GM23338 (cell line): ENCODE data around the gene TECPR2. TPM values are rescaled to one million over a fixed set of nuclear protein-coding genes. Genes with fewer than 3 reads are reported as not detected.

ENCODE experiments used
- ATAC-seq: fragments of 200-7000 bp; cut with Tn5 transposase; 3 replicates; pipeline ENCODE4 v1.9.1; 2020
- DNase-seq: peaks from one replicate; pipeline ENCODE4 v3.0.0-alpha.2; 2015; ENCODE audit warnings: low spot score
- H2AFZ ChIP-seq: fragments of 200-600 bp; sonication (generic); 2 replicates; pipeline ENCODE4 v1.8.0; 2016; ENCODE audit warnings: antibody characterized with exemption, mild to moderate bottlenecking, moderate library complexity
- H3F3A ChIP-seq: fragments of 200-600 bp; sonication (generic); replicated peaks from 2 replicates; pipeline ENCODE4 v1.8.0; 2017; ENCODE audit warnings: antibody characterized with exemption, mixed run types, low read depth
- H3K27ac ChIP-seq: fragments of 200-600 bp; sonication (generic); 2 replicates; pipeline ENCODE4 v1.6.1; 2016; ENCODE audit warnings: low read depth
- H3K27me3 ChIP-seq: fragments of 200-600 bp; sonication (generic); 2 replicates; pipeline ENCODE4 v1.8.0; 2016; ENCODE audit warnings: mild to moderate bottlenecking, mixed run types, moderate library complexity; ENCODE audit not compliant: insufficient read depth
- H3K36me3 ChIP-seq: fragments of 200-600 bp; sonication (generic); 2 replicates; pipeline ENCODE4 v1.8.0; 2016; ENCODE audit warnings: mild to moderate bottlenecking; ENCODE audit not compliant: insufficient read depth
- H3K4me1 ChIP-seq: fragments of 200-600 bp; sonication (generic); 2 replicates; pipeline ENCODE4 v1.8.0; 2016; ENCODE audit warnings: mild to moderate bottlenecking, moderate library complexity; ENCODE audit not compliant: insufficient read depth
- H3K4me2 ChIP-seq: fragments of 200-600 bp; sonication (generic); 2 replicates; pipeline ENCODE4 v1.7.1; 2017; ENCODE audit warnings: mixed run types
- H3K4me3 ChIP-seq: fragments of 200-600 bp; sonication (generic); 2 replicates; pipeline ENCODE4 v1.6.1; 2016; ENCODE audit warnings: mixed run types
- H3K79me2 ChIP-seq: fragments of 200-600 bp; sonication (generic); replicated peaks from 2 replicates; pipeline ENCODE4 v1.8.0; 2017; ENCODE audit warnings: mild to moderate bottlenecking; ENCODE audit not compliant: insufficient read depth
- H3K9me2 ChIP-seq: fragments of 200-600 bp; sonication (generic); 2 replicates; pipeline ENCODE4 v1.8.0; 2017; ENCODE audit not compliant: insufficient read depth
- H4K20me1 ChIP-seq: fragments of 200-600 bp; sonication (generic); replicated peaks from 2 replicates; pipeline ENCODE4 v1.8.0; 2017; ENCODE audit warnings: mild to moderate bottlenecking; ENCODE audit not compliant: insufficient read depth
- H3K27ac Mint-ChIP-seq: 2 replicates; pipeline ENCODE4 v1.8.0; 2020; ENCODE audit warnings: inconsistent platforms, mild to moderate bottlenecking, moderate library complexity, mixed read lengths
- H3K27me3 Mint-ChIP-seq: 3 replicates; pipeline ENCODE4 v1.8.0; 2022; ENCODE audit warnings: low read depth, mild to moderate bottlenecking, moderate library complexity, mixed read lengths, inconsistent platforms; ENCODE audit not compliant: insufficient read depth, poor library complexity
- H3K36me3 Mint-ChIP-seq: 3 replicates; pipeline ENCODE4 v1.8.0; 2021; ENCODE audit warnings: low read depth, mild to moderate bottlenecking, inconsistent platforms, moderate library complexity, mixed read lengths
- H3K4me1 Mint-ChIP-seq: 3 replicates; pipeline ENCODE4 v1.8.0; 2020; ENCODE audit warnings: mild to moderate bottlenecking, inconsistent platforms, mixed read lengths
- H3K4me3 Mint-ChIP-seq: 3 replicates; pipeline ENCODE4 v1.8.0; 2021; ENCODE audit warnings: moderate library complexity, mild to moderate bottlenecking, inconsistent platforms, mixed read lengths
- H3K9me3 Mint-ChIP-seq: 3 replicates; pipeline ENCODE4 v1.8.0; 2020; ENCODE audit warnings: moderate library complexity, mild to moderate bottlenecking, inconsistent platforms, mixed read lengths
- ETS1 ChIP-seq: IDR thresholded peaks from 2 replicates; pipeline ENCODE4 v1.6.1; 2016; ENCODE audit warnings: antibody characterized with exemption
- EZH2 ChIP-seq: fragments of 200-600 bp; sonication (generic); IDR thresholded peaks from one replicate; pipeline ENCODE4 v1.8.0; 2017; ENCODE audit warnings: antibody characterized with exemption, mild to moderate bottlenecking, low read depth; ENCODE audit not compliant: unreplicated experiment
- EZH2phosphoT487 ChIP-seq: fragments of 200-600 bp; sonication (generic); IDR thresholded peaks from one replicate; pipeline ENCODE4 v1.8.1; 2018; ENCODE audit warnings: antibody characterized with exemption; ENCODE audit not compliant: unreplicated experiment
- JUNB ChIP-seq: IDR thresholded peaks from one replicate; pipeline ENCODE4 v1.6.1; 2016; ENCODE audit warnings: antibody characterized with exemption; ENCODE audit not compliant: unreplicated experiment
- NANOG ChIP-seq: IDR thresholded peaks from 2 replicates; pipeline ENCODE4 v1.6.1; 2016; ENCODE audit warnings: antibody characterized with exemption, borderline replicate concordance
- POLR2AphosphoS5 ChIP-seq: IDR thresholded peaks from 2 replicates; pipeline ENCODE4 v1.6.1; 2016; ENCODE audit warnings: antibody characterized with exemption, low read depth
- STAT1 ChIP-seq: IDR thresholded peaks from one replicate; pipeline ENCODE4 v1.6.1; 2016; ENCODE audit warnings: antibody characterized with exemption; ENCODE audit not compliant: unreplicated experiment
- ZNF114 ChIP-seq: fragments of 250-450 bp; sonication (Bioruptor Pico); IDR thresholded peaks from 2 replicates; pipeline ENCODE4 v1.5.0; 2020; ENCODE audit warnings: mild to moderate bottlenecking, moderate library complexity
- ZNF331 ChIP-seq: fragments of 250-450 bp; sonication (Bioruptor Pico); IDR thresholded peaks from 2 replicates; pipeline ENCODE4 v1.5.0; 2020; ENCODE audit warnings: low read depth, mild to moderate bottlenecking, moderate library complexity
- ZNF462 ChIP-seq: fragments of 250-450 bp; sonication (Bioruptor Pico); IDR thresholded peaks from 2 replicates; pipeline ENCODE4 v1.5.0; 2020; ENCODE audit warnings: mild to moderate bottlenecking, moderate library complexity
- polyA plus RNA-seq: library from polyadenylated mRNA; unstranded; fragments of >200 nt; fragmentation: Nextera tagmentation; extraction: Ambion mirVana; gene quantifications from 2 replicates; pipeline ENCODE4 v1.2.1, GENCODE V29; 2016
- total RNA-seq: library from RNA; depleted of rRNA; stranded (reverse); fragments of >200 nt; shearing (Covaris generic); gene quantifications from 2 replicates; pipeline ENCODE4 v1.2.3, GENCODE V29; 2014
- TF ChIP-seq, protein P1 (sequence below), 2 experiments: fragments of 200-600 bp in 1 of 2; sonication (generic) in 1 of 2; conservative IDR thresholded peaks; 2 replicates each; pipeline versions ENCODE4 v1.5.1 to v1.6.1; 2016 to 2017; ENCODE audit warnings: antibody characterized with exemption in 2 of 2, low read depth in 2 of 2, mild to moderate bottlenecking in 2 of 2, moderate library complexity in 1 of 2

TECPR2 gene
- total and polyA plus RNA-seq, 2 experiments from 2014 or later, result 4.8 to 20.5 TPM

DNA sequence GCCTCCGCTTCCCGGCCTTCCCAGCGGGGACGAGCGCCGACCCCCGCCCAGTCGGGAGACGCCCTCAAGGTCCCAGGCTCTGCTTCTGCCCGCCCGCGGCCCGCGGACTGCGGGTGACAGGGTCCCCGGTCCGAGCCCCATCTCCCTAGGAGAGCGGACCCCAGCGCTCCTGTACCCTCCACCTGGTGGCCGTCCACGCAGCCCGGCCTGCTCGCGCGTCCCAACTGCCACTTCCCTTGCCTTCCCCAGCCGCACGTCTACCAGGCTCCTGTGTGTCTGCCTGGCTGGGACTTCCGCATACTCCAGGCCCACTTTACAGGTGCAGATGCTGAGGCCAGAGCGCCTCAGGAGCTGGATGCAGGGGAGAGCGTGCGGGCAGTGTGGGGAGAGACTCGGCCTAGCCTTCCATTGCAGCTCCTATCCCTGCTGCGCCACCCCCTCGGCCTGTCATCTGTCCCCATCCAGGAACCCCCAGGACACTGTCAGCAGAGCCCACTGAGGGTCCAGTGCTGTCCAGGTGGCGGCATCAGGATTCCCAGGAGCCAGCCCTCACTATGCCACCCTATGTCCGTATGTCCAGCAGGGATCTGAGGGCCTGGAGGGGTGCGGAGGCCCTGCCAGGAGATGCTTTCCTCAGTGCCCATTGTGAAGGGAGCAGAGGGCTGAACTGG lies 154.8 kb downstream of the TECPR2 start:
- H3K4me3 ChIP-seq, result peak overlapping the region; percentile 77
- peak overlapping the region; percentile 85 for H3K4me2 ChIP-seq
- no peaks in the 10 kb centered on the region for H3K36me3 ChIP-seq
- H3K4me1 Mint-ChIP-seq, result no peaks in the 10 kb centered on the region
- no peaks in the 10 kb centered on the region; the same call in 2 of the 3 replicates for H3K9me3 Mint-ChIP-seq
- peak; percentile 48 for ATAC-seq
- no peak overlapping the region for H3K27ac Mint-ChIP-seq
- peaks cover 4% of the 10 kb centered on the region; the same call in 1 of the 2 replicates for H3K4me1 ChIP-seq
- H3K27ac ChIP-seq, result no peak overlapping the region
- peak; percentile 54 for DNase-seq
- H3K9me2 ChIP-seq, result no peaks in the 10 kb centered on the region
- H3K4me3 Mint-ChIP-seq, result peak overlapping the region; percentile 81
- peaks cover 20% of the 10 kb centered on the region for H3K27me3 Mint-ChIP-seq
- H3K36me3 Mint-ChIP-seq, result no peaks in the 10 kb centered on the region; the same call in 2 of the 3 replicates
- H4K20me1 ChIP-seq, result no peaks in the 10 kb centered on the region
- peaks cover 16% of the 10 kb centered on the region; the same call in 1 of the 2 replicates for H3F3A ChIP-seq
- TF ChIP-seq JUNB (no peak), POLR2AphosphoS5 (0 out of 2 replicates have a peak, but pooled peaks have one; percentile 12)
- H3K79me2 ChIP-seq, result no peaks in the 10 kb centered on the region
- peaks cover 19% of the 10 kb centered on the region for H3K27me3 ChIP-seq
- peak overlapping the region; percentile 89 for H2AFZ ChIP-seq

DNA sequence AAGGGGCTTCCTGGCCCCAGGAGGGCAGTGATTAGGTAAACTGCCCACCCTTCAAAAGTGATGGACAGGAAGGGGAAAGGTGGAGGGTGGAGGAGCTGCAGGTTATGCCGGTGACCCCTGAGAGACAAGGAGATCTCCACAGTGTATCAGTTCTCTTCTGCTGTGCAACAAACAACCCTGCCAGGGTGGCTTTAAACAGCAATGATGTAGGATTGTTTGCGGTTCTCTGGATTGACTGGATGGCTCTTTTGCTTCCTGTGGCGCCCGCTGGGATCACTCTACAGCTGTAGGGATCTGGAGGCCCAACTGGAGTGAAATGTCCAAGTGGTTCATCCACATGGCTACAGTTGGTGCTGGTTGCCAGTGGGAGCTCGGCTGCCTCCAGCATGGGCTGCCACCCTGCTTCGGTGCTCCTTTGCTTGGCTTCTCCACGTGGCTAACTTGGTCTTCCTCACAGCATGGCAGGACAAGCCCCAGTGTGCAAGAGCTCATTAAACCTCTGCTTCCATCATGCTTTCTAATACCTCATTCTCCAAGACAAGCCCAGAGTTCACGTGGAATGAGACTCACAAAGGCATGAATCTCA lies 155.4 kb downstream of the TECPR2 start:
- H3K9me3 Mint-ChIP-seq, result no peaks in the 10 kb centered on the region; the same call in 2 of the 3 replicates
- no peak overlapping the region for H3K27ac ChIP-seq
- H3K4me3 Mint-ChIP-seq, result peak overlapping the region; percentile 81
- H3K27me3 Mint-ChIP-seq, result peaks cover 19% of the 10 kb centered on the region
- no peaks in the 10 kb centered on the region for H3K79me2 ChIP-seq
- ATAC-seq (no peak), DNase-seq (no peak)
- H3K36me3 ChIP-seq, result no peaks in the 10 kb centered on the region
- no peaks in the 10 kb centered on the region for H4K20me1 ChIP-seq
- H3K4me1 ChIP-seq, result peaks cover 8% of the 10 kb centered on the region
- peaks cover 21% of the 10 kb centered on the region; the same call in 1 of the 2 replicates for H3F3A ChIP-seq
- peak overlapping the region; percentile 77; the same call in 1 of the 2 replicates for H3K4me3 ChIP-seq
- peaks cover 26% of the 10 kb centered on the region for H3K27me3 ChIP-seq
- H3K36me3 Mint-ChIP-seq, result no peaks in the 10 kb centered on the region; the same call in 2 of the 3 replicates
- no peak overlapping the region for H3K27ac Mint-ChIP-seq
- no peak overlapping the region for H3K4me2 ChIP-seq
- H2AFZ ChIP-seq, result 0 out of 2 replicates have a peak overlapping the region, but pooled peaks have one; percentile 38
- H3K4me1 Mint-ChIP-seq, result peaks cover 3% of the 10 kb centered on the region; the same call in 1 of the 3 replicates
- no peaks in the 10 kb centered on the region for H3K9me2 ChIP-seq
- TF ChIP-seq POLR2AphosphoS5 (no peak), ETS1 (no peak), EZH2 (no peak), JUNB (no peak), ZNF114 (CRISPR knock-in tag) (no peak), ZNF331 (no peak), ZNF462 (CRISPR knock-in tag) (no peak), NANOG (no peak), EZH2phosphoT487 (no peak), STAT1 (no peak)
- TF ChIP-seq, protein P1, sequence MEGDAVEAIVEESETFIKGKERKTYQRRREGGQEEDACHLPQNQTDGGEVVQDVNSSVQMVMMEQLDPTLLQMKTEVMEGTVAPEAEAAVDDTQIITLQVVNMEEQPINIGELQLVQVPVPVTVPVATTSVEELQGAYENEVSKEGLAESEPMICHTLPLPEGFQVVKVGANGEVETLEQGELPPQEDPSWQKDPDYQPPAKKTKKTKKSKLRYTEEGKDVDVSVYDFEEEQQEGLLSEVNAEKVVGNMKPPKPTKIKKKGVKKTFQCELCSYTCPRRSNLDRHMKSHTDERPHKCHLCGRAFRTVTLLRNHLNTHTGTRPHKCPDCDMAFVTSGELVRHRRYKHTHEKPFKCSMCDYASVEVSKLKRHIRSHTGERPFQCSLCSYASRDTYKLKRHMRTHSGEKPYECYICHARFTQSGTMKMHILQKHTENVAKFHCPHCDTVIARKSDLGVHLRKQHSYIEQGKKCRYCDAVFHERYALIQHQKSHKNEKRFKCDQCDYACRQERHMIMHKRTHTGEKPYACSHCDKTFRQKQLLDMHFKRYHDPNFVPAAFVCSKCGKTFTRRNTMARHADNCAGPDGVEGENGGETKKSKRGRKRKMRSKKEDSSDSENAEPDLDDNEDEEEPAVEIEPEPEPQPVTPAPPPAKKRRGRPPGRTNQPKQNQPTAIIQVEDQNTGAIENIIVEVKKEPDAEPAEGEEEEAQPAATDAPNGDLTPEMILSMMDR (conservative IDR thresholded peaks at IDR 0.05; ENCODE audit: low read depth in 2 of 2), result no peak
